ENCODE data around the gene TLE6.
"Not testable (repeated sequence)": the region's sequence is repeated elsewhere in the genome, so short reads cannot be mapped to it uniquely, and the experiment has no call there.

Gene TLE6

DNA sequence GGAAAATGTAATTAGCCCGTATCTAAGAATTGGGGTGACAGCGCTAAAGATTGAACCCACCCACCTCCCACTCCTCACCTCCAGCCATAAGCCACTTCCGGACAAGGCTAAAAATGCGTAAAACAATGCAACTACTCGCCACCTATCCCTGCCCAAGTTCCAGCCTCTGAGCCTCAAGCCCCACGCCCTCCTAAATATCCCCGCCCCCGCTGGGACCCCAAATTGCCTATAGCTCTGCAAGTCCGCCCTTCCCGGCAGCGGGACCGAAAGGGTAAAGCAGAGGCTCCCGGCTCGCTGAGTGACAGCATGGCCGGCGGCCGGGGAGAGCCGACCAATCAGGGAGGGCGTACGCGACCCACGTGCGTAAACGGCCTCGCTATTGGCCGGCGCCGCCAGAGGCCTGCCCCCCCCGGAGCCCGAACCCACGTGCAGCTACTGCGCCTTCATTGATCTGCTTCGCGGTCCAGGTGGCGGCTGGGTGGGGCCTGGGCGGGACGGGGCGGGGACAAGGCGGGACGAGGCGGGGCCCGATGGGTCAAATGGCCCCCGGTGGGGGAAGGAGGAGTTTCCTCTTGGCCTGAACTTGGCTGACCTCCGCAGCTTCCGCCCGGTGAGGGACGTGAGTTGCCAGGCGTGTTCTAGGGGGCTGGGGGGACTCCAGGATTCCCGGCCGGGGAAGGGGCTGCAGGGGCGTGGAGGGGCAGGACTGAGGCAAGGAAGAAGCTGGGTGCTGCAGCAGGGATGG is at the start of gene TLE6:
Gene TLE6 (plus strand): TSS at position 564 of the 745 bp plus-strand sequence. CDS start 670 bp downstream, outside the sequence.
- DNase-seq (ENCODE audit: low spot score), result peak; percentile 66

GRCh38 chr19:2933490-2933910 is 43.9 kb upstream of the TLE6 start:
- no peak for DNase-seq (ENCODE audit: low spot score)

- DNase-seq (ENCODE audit: low spot score), result not testable (repeated sequence)
Observed at GRCh38 chr19:2935863-2936262, 41.5 kb upstream of the TLE6 start.

DNA sequence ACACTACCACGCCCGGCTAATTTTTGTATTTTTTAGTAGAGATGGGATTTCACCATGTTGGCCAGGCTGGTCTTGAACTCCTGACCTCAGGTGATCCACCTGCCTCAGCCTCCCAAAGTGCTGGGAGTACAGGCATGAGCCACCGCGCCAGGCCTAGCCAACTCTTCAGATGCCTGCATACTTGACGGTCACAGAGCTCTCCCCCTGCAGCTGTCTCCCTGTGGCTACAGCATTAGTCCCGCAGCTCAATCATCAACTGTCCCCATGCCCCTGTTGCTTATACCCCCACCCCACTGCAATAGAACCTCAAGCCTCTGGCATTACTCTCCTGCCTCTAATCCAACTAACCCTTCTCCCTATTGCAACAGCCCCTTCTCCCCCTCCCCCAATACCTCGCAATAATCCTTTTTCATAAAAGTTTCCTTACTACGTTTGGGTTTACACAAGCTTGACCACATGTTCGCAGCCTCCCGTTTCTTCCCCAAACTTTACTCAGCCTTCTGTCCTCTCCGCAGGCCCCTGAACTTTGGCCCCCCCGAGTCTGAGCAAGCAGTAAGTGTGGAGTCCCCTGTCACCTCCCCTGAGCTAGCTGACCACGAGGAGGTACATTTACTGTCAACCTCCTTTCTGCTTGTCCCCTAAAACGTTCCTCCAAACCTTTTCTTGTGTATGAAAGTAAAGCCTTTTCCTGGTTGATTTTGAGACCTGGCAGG is 34.3 kb upstream of the TLE6 start:
- DNase-seq (ENCODE audit: low spot score), result no peak

DNA sequence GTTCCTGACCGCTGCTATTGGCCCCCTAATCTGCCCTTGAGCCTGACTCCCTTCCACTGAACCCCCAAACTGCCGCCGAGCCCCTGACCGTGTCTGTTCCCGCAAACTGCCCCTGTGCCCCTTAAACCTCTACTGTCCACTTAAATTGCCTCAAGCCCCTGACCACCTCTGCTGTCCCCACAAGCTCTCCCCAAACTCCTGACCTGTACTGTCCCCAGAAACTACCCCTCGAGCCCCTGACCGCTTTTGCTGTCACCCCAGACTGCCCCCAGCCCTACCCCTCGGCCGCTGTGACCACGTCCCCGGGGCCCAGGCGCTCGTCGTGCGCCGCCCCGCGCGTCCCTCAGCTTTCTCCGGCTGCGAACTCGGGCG is 33.0 kb upstream of the TLE6 start:
- DNase-seq (ENCODE audit: low spot score), result no peak

GRCh38 chr19:2944775-2945574 is 32.4 kb upstream of the TLE6 start, which contains the start of gene ZNF77:
ZNF77 (minus strand) TSS chr19:2944971; CDS start chr19:2944840, 131 bp downstream.
- DNase-seq (ENCODE audit: low spot score), result peak; percentile 91

DNA sequence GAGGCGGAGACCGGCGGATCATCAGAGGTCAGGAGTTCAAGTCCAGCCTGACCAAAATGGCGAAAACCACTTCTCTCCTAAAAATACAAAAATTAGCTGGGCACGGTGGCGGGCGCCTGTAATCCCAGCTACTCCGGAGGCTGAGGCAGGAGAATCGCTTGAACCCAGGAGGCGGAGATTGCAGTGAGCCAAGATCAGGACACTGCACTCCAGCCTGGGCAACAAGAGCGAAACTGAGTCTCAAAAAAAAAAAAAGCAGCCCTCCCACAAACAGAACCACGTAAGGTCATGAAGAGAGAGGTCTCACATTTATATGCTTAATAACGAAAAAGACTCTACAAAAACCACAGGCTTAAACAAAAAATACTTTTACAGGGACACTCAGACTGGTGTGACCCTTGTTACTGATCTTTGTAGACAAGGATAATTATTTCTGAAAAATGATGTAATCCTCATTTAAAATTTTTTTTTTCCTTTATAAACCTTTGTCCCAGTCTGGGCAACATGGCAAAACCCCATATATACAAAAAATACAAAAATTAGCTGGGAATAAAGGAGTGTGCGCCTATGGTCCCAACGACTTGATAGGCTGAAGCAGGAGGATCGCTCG is 31.7 kb upstream of the TLE6 start:
- DNase-seq (ENCODE audit: low spot score), result no peak

DNA sequence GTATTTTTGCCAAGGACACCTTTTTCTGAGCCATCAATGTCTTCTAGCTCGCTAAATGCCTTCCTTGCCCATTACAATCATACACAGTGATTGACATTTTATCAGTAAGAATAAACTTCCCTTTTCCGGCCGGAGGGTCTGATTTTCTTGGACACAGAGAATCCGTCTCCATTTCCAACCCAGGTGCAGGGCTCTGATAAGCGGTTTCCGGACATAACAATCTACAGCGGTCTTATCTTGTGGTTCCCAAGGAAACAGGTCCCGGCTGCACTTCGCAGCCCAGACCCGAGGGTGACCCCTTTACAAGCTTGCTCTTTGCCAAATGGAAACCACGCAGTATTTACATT is 27.5 kb upstream of the TLE6 start:
- peak; percentile 56 for DNase-seq (ENCODE audit: low spot score)

DNA sequence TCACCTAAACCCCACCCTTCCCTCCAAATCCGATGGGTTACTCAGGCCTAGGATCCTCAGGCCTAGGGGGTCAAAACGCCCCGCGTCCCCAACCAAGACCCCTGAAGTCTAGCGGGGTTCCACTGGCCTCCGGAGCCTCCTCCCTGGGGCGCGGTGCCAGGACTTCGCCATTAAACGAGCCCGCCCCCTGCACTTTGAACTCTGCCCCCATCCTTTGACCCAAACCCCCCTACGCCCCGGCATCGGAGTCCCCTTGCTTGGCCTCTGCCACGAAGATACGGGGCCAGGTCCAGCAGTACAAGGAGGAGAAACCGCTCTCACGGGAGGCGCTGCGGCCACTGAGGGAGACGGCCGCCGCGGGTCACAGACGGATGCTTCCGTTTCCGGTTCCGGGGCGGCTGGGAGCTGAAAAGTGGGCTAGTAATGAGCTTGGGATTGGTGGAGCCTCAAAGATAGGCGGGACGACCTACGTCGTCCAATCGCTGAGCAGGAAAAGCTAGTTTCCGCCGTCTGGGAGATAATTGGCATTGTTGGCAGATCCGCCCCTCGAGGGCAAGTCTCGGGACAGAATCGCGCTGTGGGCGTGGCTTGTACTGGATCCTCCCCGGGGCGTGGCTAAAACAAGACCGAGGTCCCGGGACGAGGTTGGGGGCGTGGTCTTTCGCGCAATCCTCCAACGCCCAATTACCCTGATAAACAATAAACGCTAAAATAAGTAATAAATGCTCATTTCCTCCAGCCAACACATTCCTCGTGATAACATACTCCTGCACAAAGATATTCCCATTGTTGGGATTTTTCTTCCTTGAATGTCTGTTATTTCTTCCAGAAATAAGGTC is 26.9 kb upstream of the TLE6 start:
- DNase-seq (ENCODE audit: low spot score), result peak; percentile 99

GRCh38 chr19:2952953-2953481 is 24.3 kb upstream of the TLE6 start:
- no peak for DNase-seq (ENCODE audit: low spot score)

DNA sequence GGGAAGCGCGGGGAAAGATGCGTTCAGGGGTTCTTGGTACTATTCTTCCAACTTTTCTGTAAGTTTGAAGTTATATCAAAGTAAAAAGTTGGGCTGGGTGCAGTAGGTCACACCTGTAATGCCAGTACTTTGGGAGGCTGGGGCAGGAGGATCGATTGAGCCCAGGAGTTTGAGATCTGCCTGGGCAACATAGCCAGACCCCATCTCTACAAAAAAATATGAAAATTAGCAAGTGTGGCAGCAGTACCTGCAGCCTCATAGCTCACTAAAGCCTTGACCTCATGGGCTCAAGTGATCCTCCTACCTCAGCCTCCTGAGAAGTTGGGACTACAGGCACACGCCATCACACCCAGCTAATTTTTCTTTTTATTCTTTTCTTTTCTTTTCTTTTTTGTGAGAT is 20.2 kb upstream of the TLE6 start:
- no peak for DNase-seq (ENCODE audit: low spot score)

DNA sequence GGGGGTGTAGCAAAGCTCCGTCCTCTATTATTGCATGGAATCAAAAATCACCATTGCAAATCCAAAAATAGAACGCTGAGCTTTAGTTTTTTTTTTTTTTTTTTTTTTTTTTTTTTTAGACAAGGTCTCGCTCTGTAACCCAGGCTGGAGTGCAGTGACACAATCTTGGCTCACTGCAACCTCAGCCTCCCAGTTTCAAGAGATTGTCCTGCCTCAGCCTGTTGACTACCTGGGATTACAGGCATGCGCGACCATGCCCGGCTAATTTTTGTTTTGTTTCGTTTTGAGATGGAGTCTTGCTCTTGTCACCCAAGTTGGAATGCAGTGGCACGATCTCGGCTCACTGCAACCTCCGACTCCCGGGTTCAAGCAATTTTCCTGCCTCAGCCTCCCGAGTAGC is 17.2 kb upstream of the TLE6 start:
- no peak for DNase-seq (ENCODE audit: low spot score)

DNA sequence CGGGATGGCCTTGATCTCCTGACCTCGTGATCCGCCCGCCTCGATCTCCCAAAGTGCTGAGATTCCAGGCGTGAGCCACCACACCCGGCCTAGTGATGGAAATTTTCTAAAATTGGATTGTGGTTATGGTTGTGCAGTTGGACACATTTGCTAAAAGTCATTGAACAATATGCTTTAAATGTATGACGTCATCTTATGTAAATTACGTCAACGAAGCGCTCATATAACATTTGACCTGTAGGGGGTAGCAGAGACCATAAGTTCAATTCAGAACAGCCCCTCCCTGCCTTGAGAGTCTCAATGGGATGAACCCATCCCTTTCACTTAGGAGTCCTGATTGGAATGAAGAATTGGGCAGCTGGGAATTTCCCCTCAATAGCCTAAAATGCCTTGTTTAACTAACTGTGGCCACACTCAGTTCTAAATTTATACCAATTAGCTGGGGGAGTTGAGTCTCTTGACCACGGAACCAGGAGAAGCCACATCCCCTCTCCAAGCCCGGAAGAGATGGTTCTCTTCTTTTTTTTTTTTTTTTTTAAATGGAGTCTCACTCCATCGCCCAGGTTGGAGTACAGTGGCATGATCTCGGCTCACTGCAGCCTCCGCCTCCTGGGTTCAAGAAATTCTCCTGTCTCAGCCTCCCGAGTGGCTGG is 15.2 kb upstream of the TLE6 start:
- DNase-seq (ENCODE audit: low spot score), result peak; percentile 72

GRCh38 chr19:2963122-2963521 is 14.2 kb upstream of the TLE6 start:
- no peak for DNase-seq (ENCODE audit: low spot score)

DNA sequence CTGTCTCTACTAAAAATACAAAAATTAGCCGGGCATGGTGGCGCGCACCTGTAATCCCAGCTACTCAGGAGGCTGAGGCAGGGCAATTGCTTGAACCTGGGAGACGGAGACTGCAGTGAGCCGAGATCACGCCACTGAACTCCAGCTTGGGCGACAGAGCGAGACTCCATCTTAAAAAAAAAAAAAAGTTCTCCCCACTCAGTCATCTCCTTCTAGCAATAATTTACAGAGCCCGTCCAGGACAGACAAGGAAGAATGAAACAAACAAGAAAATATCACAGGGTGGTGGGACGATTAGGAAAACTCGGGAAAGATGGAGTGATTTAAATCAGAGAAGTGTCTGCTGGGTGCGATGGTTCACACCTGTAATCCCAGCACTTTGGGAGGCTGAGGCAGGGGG is 13.7 kb upstream of the TLE6 start:
- DNase-seq (ENCODE audit: low spot score), result not testable (repeated sequence)

DNA sequence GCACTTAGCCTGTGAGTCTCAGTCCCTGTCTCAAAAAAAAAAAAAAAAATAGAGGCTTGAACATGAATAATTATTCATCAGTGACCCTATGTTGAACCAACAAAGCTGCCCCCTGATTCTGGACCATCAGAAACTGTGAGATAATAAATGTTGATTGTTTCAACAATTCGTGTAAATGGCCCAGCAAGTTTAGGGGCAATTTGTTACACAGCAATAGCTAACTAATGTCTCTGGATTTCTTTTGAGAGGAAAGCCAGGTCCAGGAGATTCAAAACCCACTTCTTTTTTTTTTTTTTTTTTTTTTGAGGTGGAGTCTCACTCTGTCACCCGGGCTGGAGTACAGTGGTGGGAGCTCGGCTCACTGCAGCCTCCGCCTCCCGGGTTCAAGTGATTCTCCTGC is 12.5 kb upstream of the TLE6 start:
- no peak for DNase-seq (ENCODE audit: low spot score)

- DNase-seq (ENCODE audit: low spot score), result no peak
Observed at GRCh38 chr19:2967972-2968371, 9.4 kb upstream of the TLE6 start.

- DNase-seq (ENCODE audit: low spot score), result no peak
Observed at GRCh38 chr19:2969104-2969504, 8.3 kb upstream of the TLE6 start.

DNA sequence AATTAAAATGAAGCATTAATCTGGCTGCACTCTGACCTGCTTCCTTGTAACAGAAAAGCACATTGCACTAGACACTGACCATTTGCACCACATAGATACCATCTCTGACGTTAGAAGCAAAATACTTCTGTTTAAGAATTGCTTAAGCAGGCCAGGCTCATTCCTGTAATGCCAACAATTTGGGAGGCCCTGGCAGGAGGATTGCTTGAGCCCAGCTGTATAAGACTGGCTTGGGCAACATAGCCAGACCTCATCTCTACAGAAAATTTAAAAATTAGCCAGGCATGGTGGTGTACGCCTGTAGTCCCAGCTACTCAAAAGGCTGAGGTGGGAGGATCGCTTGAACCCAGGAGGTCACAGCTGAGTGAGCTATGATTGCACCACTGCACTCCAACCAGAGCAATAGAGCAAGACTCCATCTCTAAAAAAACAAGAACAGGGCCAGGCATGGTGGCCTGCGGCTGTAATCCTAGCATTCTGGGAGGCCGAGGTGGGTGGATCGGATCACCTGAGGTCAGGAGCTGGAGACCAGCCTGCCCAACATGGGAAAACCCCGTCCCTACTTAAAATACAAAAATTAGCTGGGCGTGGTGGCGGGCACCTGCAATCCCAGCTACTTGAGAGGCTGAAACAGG is 7.0 kb upstream of the TLE6 start:
- no peak for DNase-seq (ENCODE audit: low spot score)

- DNase-seq (ENCODE audit: low spot score), result no peak
Observed at GRCh38 chr19:2973229-2973628, 4.1 kb upstream of the TLE6 start.
